Hepatocyte (in vitro differentiated cells): Measurements from ENCODE around the gene ITGB4. TPM values are rescaled to one million over a fixed set of nuclear protein-coding genes. Genes with fewer than 3 reads are reported as not detected.

Source experiments
- DNase-seq: peaks from one replicate; pipeline ENCODE4 v3.0.0-alpha.2; 2016; ENCODE audit warnings: low spot score
- H2AFZ ChIP-seq: fragments of 200-600 bp; sonication (generic); 2 replicates; pipeline ENCODE4 v1.6.0; 2016; ENCODE audit warnings: antibody characterized with exemption, mild to moderate bottlenecking
- H3K27ac ChIP-seq: fragments of 200-600 bp; sonication (generic); 2 replicates; pipeline ENCODE4 v1.5.1; 2016; ENCODE audit warnings: mild to moderate bottlenecking
- H3K27me3 ChIP-seq: fragments of 200-600 bp; sonication (generic); 2 replicates; pipeline ENCODE4 v1.6.1; 2016
- H3K36me3 ChIP-seq: fragments of 200-600 bp; sonication (generic); replicated peaks from 2 replicates; pipeline ENCODE4 v1.5.1; 2016; ENCODE audit warnings: low read depth; ENCODE audit not compliant: insufficient read depth
- H3K4me1 ChIP-seq: fragments of 200-600 bp; sonication (generic); 2 replicates; pipeline ENCODE4 v1.5.1; 2016; ENCODE audit warnings: mild to moderate bottlenecking, moderate library complexity; ENCODE audit not compliant: insufficient read depth
- H3K4me2 ChIP-seq: fragments of 200-600 bp; sonication (generic); 2 replicates; pipeline ENCODE4 v1.6.0; 2016
- H3K4me3 ChIP-seq: fragments of 200-600 bp; sonication (generic); 2 replicates; pipeline ENCODE4 v1.5.1; 2016; ENCODE audit warnings: mild to moderate bottlenecking
- H3K79me2 ChIP-seq: fragments of 200-600 bp; sonication (generic); 2 replicates; pipeline ENCODE4 v1.6.0; 2017; ENCODE audit warnings: mild to moderate bottlenecking
- H3K9me2 ChIP-seq: fragments of 200-600 bp; sonication (generic); replicated peaks from 2 replicates; pipeline ENCODE4 v1.6.0; 2017; ENCODE audit warnings: mild to moderate bottlenecking; ENCODE audit not compliant: insufficient read depth
- H3K9me3 ChIP-seq: fragments of 200-600 bp; sonication (generic); 2 replicates; pipeline ENCODE4 v1.5.1; 2016; ENCODE audit warnings: low read depth, mild to moderate bottlenecking
- H4K20me1 ChIP-seq: fragments of 200-600 bp; sonication (generic); 2 replicates; pipeline ENCODE4 v1.6.0; 2016; ENCODE audit warnings: mild to moderate bottlenecking; ENCODE audit not compliant: insufficient read depth, poor library complexity, severe bottlenecking
- EZH2 ChIP-seq: fragments of 200-600 bp; sonication (generic); IDR thresholded peaks from 2 replicates; pipeline ENCODE4 v1.6.1; 2016; ENCODE audit warnings: antibody characterized with exemption, mild to moderate bottlenecking, borderline replicate concordance
- EZH2phosphoT487 ChIP-seq: fragments of 200-600 bp; sonication (generic); IDR thresholded peaks from one replicate; pipeline ENCODE4 v1.6.1; 2018; ENCODE audit warnings: antibody characterized with exemption, mild to moderate bottlenecking, low read depth, moderate library complexity; ENCODE audit not compliant: unreplicated experiment, severe bottlenecking
- WGBS: methylation state at CpG from one replicate; pipeline ENCODE4 v1.1.6; 2016; ENCODE audit warnings: low lambda C conversion rate; ENCODE audit errors: missing lambda C conversion rate; 5-methylcytosine and 5-hydroxymethylcytosine counted together
- polyA plus RNA-seq: library from polyadenylated mRNA; unstranded; fragments of >200 nt; fragmentation: Nextera tagmentation; extraction: Ambion mirVana; gene quantifications from 2 replicates; pipeline ENCODE4 v1.2.1, GENCODE V29; 2016
- total RNA-seq: library from RNA; depleted of rRNA; stranded (reverse); fragments of >200 nt; gene quantifications from 2 replicates; pipeline ENCODE4 v1.2.3, GENCODE V29; 2014
- TF ChIP-seq, protein P1 (sequence below): fragments of 200-600 bp; sonication (generic); IDR thresholded peaks from 2 replicates; pipeline ENCODE4 v1.5.1; 2016; ENCODE audit warnings: antibody characterized with exemption, mild to moderate bottlenecking; ENCODE audit not compliant: poor library complexity

The ITGB4 gene
- total and polyA plus RNA-seq, 2 experiments from 2014 or later, result 15.7 to 23.5 TPM

DNA sequence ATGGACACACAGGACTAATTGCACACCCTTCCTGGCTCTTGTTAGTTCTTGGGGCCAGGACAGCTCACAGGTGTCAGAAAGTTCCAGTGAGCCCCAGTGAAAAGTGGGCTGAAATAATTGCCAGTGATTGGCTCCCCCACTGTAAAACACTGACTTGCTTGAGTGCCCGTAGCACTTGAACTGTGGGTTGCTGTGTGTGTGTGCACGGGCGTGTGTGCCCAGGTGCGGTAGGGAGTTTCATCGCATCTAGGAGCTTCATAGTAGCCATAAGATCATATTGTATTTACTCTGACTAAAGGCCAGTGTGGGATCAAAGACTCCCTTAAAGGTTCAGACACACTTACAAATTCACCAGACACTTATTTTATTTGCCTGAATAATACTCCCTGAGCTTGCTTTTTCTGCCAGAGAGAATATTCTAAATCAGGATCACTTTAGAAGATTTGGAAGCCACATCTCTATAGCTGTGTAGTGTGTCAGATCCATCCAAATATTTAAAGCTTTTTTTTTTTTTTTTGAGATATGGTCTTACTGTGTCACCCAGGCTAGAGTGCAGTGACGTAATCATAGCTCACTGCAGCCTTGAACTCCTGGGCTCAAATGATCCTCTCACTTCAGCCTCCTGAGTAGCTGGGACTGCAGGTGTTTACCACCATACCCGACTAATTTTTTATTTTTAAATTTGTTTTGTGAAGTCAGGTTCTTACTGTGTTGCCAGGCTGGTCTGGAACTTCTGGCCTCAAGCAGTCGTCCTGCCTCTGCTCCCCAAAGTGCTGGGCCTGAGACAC, 74.8 kb downstream of the ITGB4 start:
- H3K4me2 ChIP-seq, result no peak overlapping the region
- H3K4me1 ChIP-seq, result no peaks in the 10 kb centered on the region
- H3K9me2 ChIP-seq, result no peaks in the 10 kb centered on the region
- DNase-seq, result no peak
- TF ChIP-seq, protein P1, sequence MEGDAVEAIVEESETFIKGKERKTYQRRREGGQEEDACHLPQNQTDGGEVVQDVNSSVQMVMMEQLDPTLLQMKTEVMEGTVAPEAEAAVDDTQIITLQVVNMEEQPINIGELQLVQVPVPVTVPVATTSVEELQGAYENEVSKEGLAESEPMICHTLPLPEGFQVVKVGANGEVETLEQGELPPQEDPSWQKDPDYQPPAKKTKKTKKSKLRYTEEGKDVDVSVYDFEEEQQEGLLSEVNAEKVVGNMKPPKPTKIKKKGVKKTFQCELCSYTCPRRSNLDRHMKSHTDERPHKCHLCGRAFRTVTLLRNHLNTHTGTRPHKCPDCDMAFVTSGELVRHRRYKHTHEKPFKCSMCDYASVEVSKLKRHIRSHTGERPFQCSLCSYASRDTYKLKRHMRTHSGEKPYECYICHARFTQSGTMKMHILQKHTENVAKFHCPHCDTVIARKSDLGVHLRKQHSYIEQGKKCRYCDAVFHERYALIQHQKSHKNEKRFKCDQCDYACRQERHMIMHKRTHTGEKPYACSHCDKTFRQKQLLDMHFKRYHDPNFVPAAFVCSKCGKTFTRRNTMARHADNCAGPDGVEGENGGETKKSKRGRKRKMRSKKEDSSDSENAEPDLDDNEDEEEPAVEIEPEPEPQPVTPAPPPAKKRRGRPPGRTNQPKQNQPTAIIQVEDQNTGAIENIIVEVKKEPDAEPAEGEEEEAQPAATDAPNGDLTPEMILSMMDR, result no peak
- TF ChIP-seq EZH2phosphoT487 (no peak), EZH2 (no peak)
- no peaks in the 10 kb centered on the region for H3K27me3 ChIP-seq
- H3K4me3 ChIP-seq, result no peak overlapping the region
- no peaks in the 10 kb centered on the region for H3K36me3 ChIP-seq
- no peaks in the 10 kb centered on the region for H3K9me3 ChIP-seq
- no peak overlapping the region for H2AFZ ChIP-seq
- H3K79me2 ChIP-seq, result peaks cover 84% of the 10 kb centered on the region
- 97% methylated on average over 8 of the region's 8 CpGs for WGBS
- H3K27ac ChIP-seq, result no peak overlapping the region
- peaks cover 15% of the 10 kb centered on the region for H4K20me1 ChIP-seq

GRCh38 chr17:75799402-75799801, 78.1 kb downstream of the ITGB4 start:
- WGBS, result 94% methylated on average over 4 of the region's 4 CpGs
- no peak overlapping the region for H3K4me2 ChIP-seq
- TF ChIP-seq, protein P1, result no peak
- no peak for TF ChIP-seq EZH2
- no peak for TF ChIP-seq EZH2phosphoT487
- no peak overlapping the region for H3K27ac ChIP-seq
- H3K9me3 ChIP-seq, result no peaks in the 10 kb centered on the region
- H2AFZ ChIP-seq, result no peak overlapping the region
- H3K4me3 ChIP-seq, result no peak overlapping the region
- no peaks in the 10 kb centered on the region for H3K9me2 ChIP-seq
- no peaks in the 10 kb centered on the region for H3K36me3 ChIP-seq
- no peaks in the 10 kb centered on the region for H3K4me1 ChIP-seq
- no peaks in the 10 kb centered on the region for H3K27me3 ChIP-seq
- no peak for DNase-seq
- H3K79me2 ChIP-seq, result peaks cover 71% of the 10 kb centered on the region
- H4K20me1 ChIP-seq, result peaks cover 4% of the 10 kb centered on the region

DNA sequence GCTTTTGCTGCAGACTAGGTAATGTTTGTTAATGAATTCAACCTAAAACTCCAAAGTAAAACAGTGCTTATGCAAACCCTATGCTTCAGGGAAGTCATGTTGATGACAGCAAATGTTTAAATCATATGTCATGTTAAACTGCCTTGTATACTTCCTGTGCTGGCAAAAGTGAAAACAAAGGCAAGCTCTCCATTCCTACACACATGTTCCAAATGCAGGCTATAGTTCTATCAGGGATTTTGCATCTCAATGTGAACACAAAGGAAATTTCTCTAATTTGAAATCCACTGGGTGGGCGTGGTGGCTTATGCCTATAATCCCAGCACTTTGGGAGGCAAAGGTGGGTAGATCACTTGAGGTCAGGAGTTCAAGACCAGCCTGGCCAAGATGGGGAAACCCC, 82.6 kb downstream of the ITGB4 start:
- 100% methylated on average over 1 of the region's 1 CpG for WGBS
- Histone ChIP-seq H3K4me1 (no peaks in the 10 kb centered on the region), H3K79me2 (peaks cover 67% of the 10 kb centered on the region), H3K27me3 (no peaks in the 10 kb centered on the region), H3K27ac (no peak overlapping the region), H2AFZ (no peak overlapping the region), H3K36me3 (no peaks in the 10 kb centered on the region), H3K4me3 (no peak overlapping the region), H3K4me2 (no peak overlapping the region), H4K20me1 (peaks cover 6% of the 10 kb centered on the region), H3K9me2 (no peaks in the 10 kb centered on the region), H3K9me3 (no peaks in the 10 kb centered on the region)
- TF ChIP-seq EZH2phosphoT487 (no peak), EZH2 (no peak)
- TF ChIP-seq, protein P1, result no peak
- no peak for DNase-seq
